CD4-positive, alpha-beta T cell (primary cell): ENCODE measurements around the gene CTXN1. TPM values are rescaled to one million over a fixed set of nuclear protein-coding genes. Genes with fewer than 3 reads are reported as not detected.

Source experiments
- ATAC-seq: fragments of 200-7000 bp; cut with Tn5 transposase; one replicate; pipeline ENCODE4 v1.10.0; 2022; ENCODE audit warnings: mild to moderate bottlenecking; ENCODE audit not compliant: poor library complexity
- CTCF ChIA-PET: fragments of 350-600 bp; sonication (Branson Sonifier 250); formaldehyde crosslinking; loops from one replicate; lab custom pipeline; 2021; ENCODE audit warnings: antibody characterized with exemption, inconsistent platforms; lab: Charles Lee
- POLR2A ChIA-PET: fragments of 350-600 bp; sonication (Branson Sonifier 250); formaldehyde crosslinking; loops from one replicate; lab custom pipeline; 2021; ENCODE audit warnings: antibody characterized with exemption, inconsistent platforms; lab: Charles Lee
- DNase-seq, 14 experiments: peaks; one replicate each; pipeline ENCODE4 v3.0.0-alpha.2; 2013 to 2020; ENCODE audit warnings: mixed read lengths in 2 of 14
- H3K27ac ChIP-seq, 2 donors: one replicate each; pipeline versions ENCODE4 v1.5.1 to v1.7.0; 2013; ENCODE audit warnings: low read length in 2 of 2, low read depth in 1 of 2, mild to moderate bottlenecking in 1 of 2
- H3K27me3 ChIP-seq, 2 experiments: 1 replicate in 1 of 2; 2 replicates in 1 of 2; pipeline versions ENCODE4 v1.6.1 to v1.7.0; 2013; ENCODE audit warnings: low read length in 2 of 2, control low read depth in 1 of 2, mild to moderate bottlenecking in 1 of 2, moderate library complexity in 1 of 2; ENCODE audit not compliant: insufficient read depth in 2 of 2, control insufficient read depth in 1 of 2
- H3K36me3 ChIP-seq: one replicate; pipeline ENCODE4 v1.6.1; 2013; ENCODE audit warnings: low read length, control low read depth; ENCODE audit not compliant: insufficient read depth
- H3K4me1 ChIP-seq: one replicate; pipeline ENCODE4 v1.6.1; 2013; ENCODE audit warnings: low read length, control low read depth; ENCODE audit not compliant: insufficient read depth
- H3K4me3 ChIP-seq: one replicate; pipeline ENCODE4 v1.5.1; 2013; ENCODE audit warnings: mild to moderate bottlenecking, low read length, moderate library complexity
- H3K9me3 ChIP-seq, 2 experiments: 1 replicate in 1 of 2; 2 replicates in 1 of 2; pipeline versions ENCODE4 v1.6.1 to v1.7.0; 2013; ENCODE audit warnings: low read length in 2 of 2, mild to moderate bottlenecking in 2 of 2, control low read depth in 1 of 2, moderate library complexity in 1 of 2; ENCODE audit not compliant: control insufficient read depth in 1 of 2, insufficient read depth in 1 of 2
- H3K27ac Mint-ChIP-seq: one replicate; pipeline ENCODE4 v1.8.0; 2020; ENCODE audit warnings: mixed read lengths
- H3K27me3 Mint-ChIP-seq: one replicate; pipeline ENCODE4 v1.8.0; 2021; ENCODE audit warnings: mixed read lengths
- H3K36me3 Mint-ChIP-seq: one replicate; pipeline ENCODE4 v1.8.0; 2021; ENCODE audit warnings: low read depth, mixed read lengths
- H3K4me1 Mint-ChIP-seq: one replicate; pipeline ENCODE4 v1.8.0; 2021; ENCODE audit warnings: low read depth, mixed read lengths
- H3K4me3 Mint-ChIP-seq: one replicate; pipeline ENCODE4 v1.8.0; 2020; ENCODE audit warnings: mild to moderate bottlenecking, mixed read lengths
- H3K9me3 Mint-ChIP-seq: one replicate; pipeline ENCODE4 v1.8.0; 2020; ENCODE audit warnings: mixed read lengths
- intact Hi-C, 2 experiments: fragments of 100-400 bp; cut with DNase I in 1 of 2; cut with micrococcal nuclease in 1 of 2; formaldehyde crosslinking; loops; one replicate each; pipeline versions ENCODE4 v1.15.1 to v1.9.0; 2023 to 2025; cut with DNase I, micrococcal nuclease
- total RNA-seq, 174 experiments: library from RNA in 2 of 174; stranded (reverse) in 2 of 174; gene quantifications; one replicate each; pipeline ENCODE4 v1.2.3 and lab custom pipeline; 2021 to 2026
- TF ChIP-seq, protein P1 (sequence below): fragments of 200-600 bp; IDR thresholded peaks from one replicate; pipeline ENCODE4 v1.8.0; 2022; ENCODE audit warnings: antibody characterized with exemption, mild to moderate bottlenecking

Gene CTXN1
- total RNA-seq, 2 experiments from 2014 or later, result not detected

GRCh38 chr19:7932930-7933300 is 7.0 kb upstream of the CTXN1 start:
- intact Hi-C loops, result no loop called here
- H3K27ac Mint-ChIP-seq, result no peak overlapping the region
- H3K36me3 Mint-ChIP-seq, result peaks cover 58% of the 10 kb centered on the region
- DNase-seq (no peak), ATAC-seq (no peak)
- TF ChIP-seq, protein P1, sequence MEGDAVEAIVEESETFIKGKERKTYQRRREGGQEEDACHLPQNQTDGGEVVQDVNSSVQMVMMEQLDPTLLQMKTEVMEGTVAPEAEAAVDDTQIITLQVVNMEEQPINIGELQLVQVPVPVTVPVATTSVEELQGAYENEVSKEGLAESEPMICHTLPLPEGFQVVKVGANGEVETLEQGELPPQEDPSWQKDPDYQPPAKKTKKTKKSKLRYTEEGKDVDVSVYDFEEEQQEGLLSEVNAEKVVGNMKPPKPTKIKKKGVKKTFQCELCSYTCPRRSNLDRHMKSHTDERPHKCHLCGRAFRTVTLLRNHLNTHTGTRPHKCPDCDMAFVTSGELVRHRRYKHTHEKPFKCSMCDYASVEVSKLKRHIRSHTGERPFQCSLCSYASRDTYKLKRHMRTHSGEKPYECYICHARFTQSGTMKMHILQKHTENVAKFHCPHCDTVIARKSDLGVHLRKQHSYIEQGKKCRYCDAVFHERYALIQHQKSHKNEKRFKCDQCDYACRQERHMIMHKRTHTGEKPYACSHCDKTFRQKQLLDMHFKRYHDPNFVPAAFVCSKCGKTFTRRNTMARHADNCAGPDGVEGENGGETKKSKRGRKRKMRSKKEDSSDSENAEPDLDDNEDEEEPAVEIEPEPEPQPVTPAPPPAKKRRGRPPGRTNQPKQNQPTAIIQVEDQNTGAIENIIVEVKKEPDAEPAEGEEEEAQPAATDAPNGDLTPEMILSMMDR, result no peak
- H3K4me3 Mint-ChIP-seq, result no peak overlapping the region
- peaks cover 6% of the 10 kb centered on the region for H3K4me1 Mint-ChIP-seq
- Histone ChIP-seq H3K9me3 (no peaks in the 10 kb centered on the region), H3K4me1 (peaks cover 5% of the 10 kb centered on the region), H3K27me3 (no peaks in the 10 kb centered on the region), H3K36me3 (peaks cover 70% of the 10 kb centered on the region), H3K27ac (no peak overlapping the region), H3K4me3 (no peak overlapping the region)
- CTCF ChIA-PET, result no interaction called here
- H3K27me3 Mint-ChIP-seq, result no peaks in the 10 kb centered on the region
- POLR2A ChIA-PET, result no interaction called here
- H3K9me3 Mint-ChIP-seq, result no peaks in the 10 kb centered on the region

DNA sequence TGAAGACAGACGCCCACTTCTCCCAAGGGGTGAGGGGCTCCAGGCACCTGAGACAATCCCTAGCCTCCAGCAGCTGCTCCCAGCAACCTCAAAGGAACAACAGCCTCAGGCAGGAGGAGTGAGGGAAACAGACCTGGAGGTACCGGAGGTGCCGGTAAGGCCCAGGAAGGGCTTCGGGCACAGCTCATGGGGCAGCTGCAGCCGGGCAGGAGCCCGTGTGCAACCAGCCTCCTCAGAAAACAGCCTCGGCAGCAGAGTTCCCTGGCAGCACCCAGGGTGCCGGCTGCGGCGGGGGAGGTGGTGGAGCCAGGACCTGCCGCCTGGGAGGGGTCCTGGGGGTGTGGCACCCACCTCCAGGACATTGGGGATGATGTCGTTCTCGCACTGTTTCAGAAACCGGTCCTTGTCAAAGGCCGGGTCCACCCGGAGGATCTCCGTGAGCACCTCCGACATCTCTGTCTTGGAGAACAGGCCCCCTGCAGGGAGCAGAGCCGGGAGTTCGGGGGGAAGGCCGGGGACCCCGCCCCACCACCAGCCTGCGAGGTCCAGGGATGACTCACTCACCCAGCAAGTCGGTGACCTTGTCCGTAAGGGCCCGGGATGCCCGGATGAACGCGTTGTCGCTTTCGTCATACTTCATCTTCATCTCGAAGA is 6.5 kb upstream of the CTXN1 start:
- no peaks in the 10 kb centered on the region for H3K27me3 ChIP-seq
- Mint-ChIP-seq H3K4me3 (no peak overlapping the region), H3K9me3 (no peaks in the 10 kb centered on the region), H3K4me1 (peaks cover 6% of the 10 kb centered on the region), H3K27ac (no peak overlapping the region), H3K36me3 (peaks cover 53% of the 10 kb centered on the region), H3K27me3 (no peaks in the 10 kb centered on the region)
- H3K9me3 ChIP-seq, result no peaks in the 10 kb centered on the region
- TF ChIP-seq, protein P1, result no peak
- DNase-seq, result no peak
- H3K36me3 ChIP-seq, result peaks cover 65% of the 10 kb centered on the region
- H3K4me1 ChIP-seq, result peaks cover 5% of the 10 kb centered on the region
- no peak overlapping the region for H3K27ac ChIP-seq
- ChIA-PET CTCF (no interaction called here), POLR2A (interaction anchor here (1.2 kb wide), 1 partner anchor 12 kb away, joined by 3 read pairs; no protein-coding TSS in a partner anchor)
- no peak for ATAC-seq
- intact Hi-C loops, result no loop called here
- no peak overlapping the region for H3K4me3 ChIP-seq

- ChIA-PET POLR2A (interaction anchor here (1.2 kb wide), 2 partner anchors 11 to 13 kb away, joined by 3 read pairs; no protein-coding TSS in a partner anchor), CTCF (interaction anchor here (4.6 kb wide), 1 partner anchor 12 kb away, joined by 36 read pairs; the partner anchor contains the start of gene TIMM44)
- TF ChIP-seq, protein P1, result no peak
- Mint-ChIP-seq H3K9me3 (no peaks in the 10 kb centered on the region), H3K4me1 (peaks cover 6% of the 10 kb centered on the region), H3K27ac (no peak overlapping the region), H3K36me3 (peaks cover 47% of the 10 kb centered on the region), H3K27me3 (no peaks in the 10 kb centered on the region), H3K4me3 (no peak overlapping the region)
- ATAC-seq (no peak), DNase-seq (no peak)
- Histone ChIP-seq H3K4me3 (no peak overlapping the region), H3K4me1 (peaks cover 8% of the 10 kb centered on the region), H3K36me3 (peaks cover 64% of the 10 kb centered on the region), H3K27ac (no peak overlapping the region), H3K9me3 (no peaks in the 10 kb centered on the region), H3K27me3 (no peaks in the 10 kb centered on the region)
- intact Hi-C loops, result no loop called here
Measured at GRCh38 chr19:7931221-7932061, 5.5 kb upstream of the CTXN1 start.
